Measurements from ENCODE around the gene TMTC1.

TMTC1 gene

GRCh38 chr12:29656762-29657538 is 126.8 kb downstream of the TMTC1 start:
- Histone ChIP-seq H3K4me3 (ENCODE audit: low read depth in 1 of 2, low read length in 2 of 2) (no peak overlapping the region), H3K4me1 (ENCODE audit: control insufficient read depth in 1 of 2, insufficient read depth in 2 of 2, low read length in 2 of 2) (no peaks in the 10 kb centered on the region), H3K9ac (ENCODE audit: low read depth in 1 of 2, low read length in 2 of 2) (no peak overlapping the region), H3K27ac (ENCODE audit: low read depth, low read length) (no peak overlapping the region), H3K27me3 (ENCODE audit: control insufficient read depth in 1 of 2, insufficient read depth in 2 of 2, low read length in 2 of 2) (no peaks in the 10 kb centered on the region), H3K9me3 (ENCODE audit: control insufficient read depth in 1 of 2, low read length in 2 of 2) (no peaks in the 10 kb centered on the region), H3K36me3 (ENCODE audit: control insufficient read depth in 1 of 2, insufficient read depth in 2 of 2, low read length in 2 of 2) (no peaks in the 10 kb centered on the region)

- Histone ChIP-seq H3K27me3 (ENCODE audit: control insufficient read depth in 1 of 2, insufficient read depth in 2 of 2, low read length in 2 of 2) (no peaks in the 10 kb centered on the region), H3K9me3 (ENCODE audit: control insufficient read depth in 1 of 2, low read length in 2 of 2) (no peaks in the 10 kb centered on the region), H3K4me1 (ENCODE audit: control insufficient read depth in 1 of 2, insufficient read depth in 2 of 2, low read length in 2 of 2) (no peaks in the 10 kb centered on the region), H3K4me3 (ENCODE audit: low read depth in 1 of 2, low read length in 2 of 2) (no peak overlapping the region), H3K36me3 (ENCODE audit: control insufficient read depth in 1 of 2, insufficient read depth in 2 of 2, low read length in 2 of 2) (no peaks in the 10 kb centered on the region), H3K27ac (ENCODE audit: low read depth, low read length) (no peak overlapping the region), H3K9ac (ENCODE audit: low read depth in 1 of 2, low read length in 2 of 2) (no peak overlapping the region)
Observed at GRCh38 chr12:29655861-29656260, 127.9 kb downstream of the TMTC1 start.

DNA sequence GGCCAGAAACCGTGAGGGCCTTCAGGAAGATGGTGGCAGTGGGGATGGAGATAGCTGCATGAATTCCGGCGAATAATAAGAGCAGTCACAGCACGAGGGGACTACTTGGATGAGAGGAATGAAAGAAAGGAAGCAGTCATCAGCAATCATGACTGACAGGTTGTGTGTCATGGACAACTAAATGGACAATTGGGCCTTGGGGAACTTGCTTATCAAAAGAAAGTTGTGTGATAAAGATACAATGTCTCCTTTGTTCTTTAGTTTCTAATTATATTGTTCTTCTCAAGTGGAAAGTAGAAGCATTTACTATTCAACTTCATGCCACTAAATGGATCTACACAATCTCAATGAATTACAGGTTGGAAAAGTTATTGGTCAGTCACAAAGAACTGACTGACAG is 130.5 kb downstream of the TMTC1 start:
- no peaks in the 10 kb centered on the region for H3K36me3 ChIP-seq (ENCODE audit: control insufficient read depth in 1 of 2, insufficient read depth in 2 of 2, low read length in 2 of 2)
- H3K9me3 ChIP-seq (ENCODE audit: control insufficient read depth in 1 of 2, low read length in 2 of 2): no peaks in the 10 kb centered on the region
- no peak overlapping the region for H3K27ac ChIP-seq (ENCODE audit: low read depth, low read length)
- H3K9ac ChIP-seq (ENCODE audit: low read depth in 1 of 2, low read length in 2 of 2): no peak overlapping the region
- no peak overlapping the region for H3K4me3 ChIP-seq (ENCODE audit: low read depth in 1 of 2, low read length in 2 of 2)
- no peaks in the 10 kb centered on the region for H3K4me1 ChIP-seq (ENCODE audit: control insufficient read depth in 1 of 2, insufficient read depth in 2 of 2, low read length in 2 of 2)
- H3K27me3 ChIP-seq (ENCODE audit: control insufficient read depth in 1 of 2, insufficient read depth in 2 of 2, low read length in 2 of 2): no peaks in the 10 kb centered on the region

DNA sequence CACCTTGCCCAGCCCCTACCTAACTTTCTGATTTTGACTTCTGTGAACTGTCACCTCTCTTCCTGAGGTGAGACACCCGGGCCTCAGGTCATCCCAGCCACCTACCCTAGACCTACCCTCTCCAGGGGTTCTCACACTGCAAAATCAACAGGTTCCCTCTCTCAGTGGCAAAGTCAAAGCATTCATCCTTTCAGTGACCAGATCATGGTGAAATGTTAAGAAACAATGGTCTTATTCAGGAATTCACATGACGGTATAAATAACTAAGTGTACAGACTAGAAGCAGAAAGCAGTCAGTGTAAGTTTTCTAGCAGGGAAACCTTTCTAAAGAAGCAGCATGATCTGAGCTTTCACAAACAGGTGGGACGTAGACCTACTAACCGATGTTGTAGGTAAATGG is 133.4 kb downstream of the TMTC1 start:
- no peaks in the 10 kb centered on the region for H3K4me1 ChIP-seq (ENCODE audit: control insufficient read depth in 1 of 2, insufficient read depth in 2 of 2, low read length in 2 of 2)

GRCh38 chr12:29649722-29650121 is 134.0 kb downstream of the TMTC1 start:
- H3K27me3 ChIP-seq (ENCODE audit: control insufficient read depth in 1 of 2, insufficient read depth in 2 of 2, low read length in 2 of 2): no peaks in the 10 kb centered on the region
- no peak overlapping the region for H3K4me3 ChIP-seq (ENCODE audit: low read depth in 1 of 2, low read length in 2 of 2)
- H3K9me3 ChIP-seq (ENCODE audit: control insufficient read depth in 1 of 2, low read length in 2 of 2): no peaks in the 10 kb centered on the region
- H3K36me3 ChIP-seq (ENCODE audit: control insufficient read depth in 1 of 2, insufficient read depth in 2 of 2, low read length in 2 of 2): no peaks in the 10 kb centered on the region
- H3K27ac ChIP-seq (ENCODE audit: low read depth, low read length): no peak overlapping the region
- H3K4me1 ChIP-seq (ENCODE audit: control insufficient read depth in 1 of 2, insufficient read depth in 2 of 2, low read length in 2 of 2): no peaks in the 10 kb centered on the region
- no peak overlapping the region for H3K9ac ChIP-seq (ENCODE audit: low read depth in 1 of 2, low read length in 2 of 2)

More for the DNA sequence above, 133.4 kb downstream of the TMTC1 start:
- Histone ChIP-seq H3K27me3 (ENCODE audit: control insufficient read depth in 1 of 2, insufficient read depth in 2 of 2, low read length in 2 of 2) (no peaks in the 10 kb centered on the region), H3K4me3 (ENCODE audit: low read depth in 1 of 2, low read length in 2 of 2) (no peak overlapping the region), H3K9me3 (ENCODE audit: control insufficient read depth in 1 of 2, low read length in 2 of 2) (no peaks in the 10 kb centered on the region), H3K36me3 (ENCODE audit: control insufficient read depth in 1 of 2, insufficient read depth in 2 of 2, low read length in 2 of 2) (no peaks in the 10 kb centered on the region), H3K27ac (ENCODE audit: low read depth, low read length) (no peak overlapping the region), H3K9ac (ENCODE audit: low read depth in 1 of 2, low read length in 2 of 2) (no peak overlapping the region)

- Histone ChIP-seq H3K4me3 (ENCODE audit: low read depth in 1 of 2, low read length in 2 of 2) (no peak overlapping the region), H3K36me3 (ENCODE audit: control insufficient read depth in 1 of 2, insufficient read depth in 2 of 2, low read length in 2 of 2) (no peaks in the 10 kb centered on the region), H3K9ac (ENCODE audit: low read depth in 1 of 2, low read length in 2 of 2) (no peak overlapping the region), H3K27me3 (ENCODE audit: control insufficient read depth in 1 of 2, insufficient read depth in 2 of 2, low read length in 2 of 2) (no peaks in the 10 kb centered on the region), H3K4me1 (ENCODE audit: control insufficient read depth in 1 of 2, insufficient read depth in 2 of 2, low read length in 2 of 2) (peaks cover 5 to 9% of the 10 kb centered on the region in 2 donors), H3K27ac (ENCODE audit: low read depth, low read length) (no peak overlapping the region), H3K9me3 (ENCODE audit: control insufficient read depth in 1 of 2, low read length in 2 of 2) (no peaks in the 10 kb centered on the region)
Observed at GRCh38 chr12:29644536-29645162, 139.1 kb downstream of the TMTC1 start.

GRCh38 chr12:29640589-29641345 is 143.0 kb downstream of the TMTC1 start:
- peaks cover 5 to 9% of the 10 kb centered on the region in 2 donors for H3K4me1 ChIP-seq (ENCODE audit: control insufficient read depth in 1 of 2, insufficient read depth in 2 of 2, low read length in 2 of 2)
- H3K9me3 ChIP-seq (ENCODE audit: control insufficient read depth in 1 of 2, low read length in 2 of 2): no peaks in the 10 kb centered on the region
- no peaks in the 10 kb centered on the region for H3K27me3 ChIP-seq (ENCODE audit: control insufficient read depth in 1 of 2, insufficient read depth in 2 of 2, low read length in 2 of 2)
- H3K4me3 ChIP-seq (ENCODE audit: low read depth in 1 of 2, low read length in 2 of 2): peak overlapping the region in 1 of 2 donors; percentile 30
- peak overlapping the region; percentile 13 for H3K27ac ChIP-seq (ENCODE audit: low read depth, low read length)
- H3K9ac ChIP-seq (ENCODE audit: low read depth in 1 of 2, low read length in 2 of 2): no peak overlapping the region
- H3K36me3 ChIP-seq (ENCODE audit: control insufficient read depth in 1 of 2, insufficient read depth in 2 of 2, low read length in 2 of 2): no peaks in the 10 kb centered on the region

GRCh38 chr12:29639893-29640495 is 143.7 kb downstream of the TMTC1 start:
- peaks cover 5 to 9% of the 10 kb centered on the region in 2 donors for H3K4me1 ChIP-seq (ENCODE audit: control insufficient read depth in 1 of 2, insufficient read depth in 2 of 2, low read length in 2 of 2)
- H3K27ac ChIP-seq (ENCODE audit: low read depth, low read length): no peak overlapping the region
- no peaks in the 10 kb centered on the region for H3K36me3 ChIP-seq (ENCODE audit: control insufficient read depth in 1 of 2, insufficient read depth in 2 of 2, low read length in 2 of 2)
- no peak overlapping the region for H3K9ac ChIP-seq (ENCODE audit: low read depth in 1 of 2, low read length in 2 of 2)
- no peak overlapping the region for H3K4me3 ChIP-seq (ENCODE audit: low read depth in 1 of 2, low read length in 2 of 2)
- no peaks in the 10 kb centered on the region for H3K9me3 ChIP-seq (ENCODE audit: control insufficient read depth in 1 of 2, low read length in 2 of 2)
- no peaks in the 10 kb centered on the region for H3K27me3 ChIP-seq (ENCODE audit: control insufficient read depth in 1 of 2, insufficient read depth in 2 of 2, low read length in 2 of 2)

DNA sequence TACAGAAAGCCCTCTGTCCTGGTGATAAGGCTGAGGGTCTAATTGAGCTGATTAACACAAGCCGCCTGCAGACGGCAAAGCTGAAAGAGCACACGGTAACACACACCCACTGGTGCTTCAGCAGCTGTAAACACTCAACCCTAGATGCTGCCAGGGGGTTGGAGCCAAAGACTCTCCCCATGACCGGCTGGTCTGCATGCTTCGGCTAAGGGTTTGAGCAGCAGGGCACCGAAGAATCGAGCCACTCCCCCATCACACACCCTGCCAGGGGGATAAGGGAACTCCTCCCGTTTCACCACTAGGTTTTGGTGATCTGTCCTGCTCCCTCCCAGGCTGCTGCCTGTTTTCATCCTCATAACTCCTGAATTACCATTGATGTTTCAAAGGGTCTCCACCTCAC is 145.2 kb downstream of the TMTC1 start:
- peaks cover 5 to 9% of the 10 kb centered on the region in 2 donors for H3K4me1 ChIP-seq (ENCODE audit: control insufficient read depth in 1 of 2, insufficient read depth in 2 of 2, low read length in 2 of 2)
- no peaks in the 10 kb centered on the region for H3K9me3 ChIP-seq (ENCODE audit: control insufficient read depth in 1 of 2, low read length in 2 of 2)
- H3K4me3 ChIP-seq (ENCODE audit: low read depth in 1 of 2, low read length in 2 of 2): no peak overlapping the region
- H3K27ac ChIP-seq (ENCODE audit: low read depth, low read length): no peak overlapping the region
- no peaks in the 10 kb centered on the region for H3K27me3 ChIP-seq (ENCODE audit: control insufficient read depth in 1 of 2, insufficient read depth in 2 of 2, low read length in 2 of 2)
- H3K9ac ChIP-seq (ENCODE audit: low read depth in 1 of 2, low read length in 2 of 2): no peak overlapping the region
- no peaks in the 10 kb centered on the region for H3K36me3 ChIP-seq (ENCODE audit: control insufficient read depth in 1 of 2, insufficient read depth in 2 of 2, low read length in 2 of 2)

- Histone ChIP-seq H3K36me3 (ENCODE audit: control insufficient read depth in 1 of 2, insufficient read depth in 2 of 2, low read length in 2 of 2) (no peaks in the 10 kb centered on the region), H3K27ac (ENCODE audit: low read depth, low read length) (no peak overlapping the region), H3K9me3 (ENCODE audit: control insufficient read depth in 1 of 2, low read length in 2 of 2) (no peaks in the 10 kb centered on the region), H3K4me3 (ENCODE audit: low read depth in 1 of 2, low read length in 2 of 2) (no peak overlapping the region), H3K4me1 (ENCODE audit: control insufficient read depth in 1 of 2, insufficient read depth in 2 of 2, low read length in 2 of 2) (no peaks in the 10 kb centered on the region), H3K27me3 (ENCODE audit: control insufficient read depth in 1 of 2, insufficient read depth in 2 of 2, low read length in 2 of 2) (no peaks in the 10 kb centered on the region), H3K9ac (ENCODE audit: low read depth in 1 of 2, low read length in 2 of 2) (no peak overlapping the region)
Observed at GRCh38 chr12:29634057-29634456, 149.7 kb downstream of the TMTC1 start.

All from duodenal mucosa (tissue), 2 donors.